GM12864 (cell line): Measurements from ENCODE around the gene CUL3.

Experiments
- DNase-seq: peaks from one replicate; pipeline ENCODE4 v3.0.0-alpha.2; 2011; ENCODE audit warnings: low read depth
- H3K4me3 ChIP-seq: 2 replicates; pipeline ENCODE4 v1.5.1; 2011; ENCODE audit warnings: mild to moderate bottlenecking, low read depth, low read length, control low read depth
- TF ChIP-seq, protein P1 (sequence below): IDR thresholded peaks from 2 replicates; pipeline ENCODE4 v1.5.1; 2011; ENCODE audit warnings: low read depth, mild to moderate bottlenecking, moderate library complexity, low read length, control low read depth, inconsistent platforms; ENCODE audit errors: missing control alignments

The CUL3 gene

DNA sequence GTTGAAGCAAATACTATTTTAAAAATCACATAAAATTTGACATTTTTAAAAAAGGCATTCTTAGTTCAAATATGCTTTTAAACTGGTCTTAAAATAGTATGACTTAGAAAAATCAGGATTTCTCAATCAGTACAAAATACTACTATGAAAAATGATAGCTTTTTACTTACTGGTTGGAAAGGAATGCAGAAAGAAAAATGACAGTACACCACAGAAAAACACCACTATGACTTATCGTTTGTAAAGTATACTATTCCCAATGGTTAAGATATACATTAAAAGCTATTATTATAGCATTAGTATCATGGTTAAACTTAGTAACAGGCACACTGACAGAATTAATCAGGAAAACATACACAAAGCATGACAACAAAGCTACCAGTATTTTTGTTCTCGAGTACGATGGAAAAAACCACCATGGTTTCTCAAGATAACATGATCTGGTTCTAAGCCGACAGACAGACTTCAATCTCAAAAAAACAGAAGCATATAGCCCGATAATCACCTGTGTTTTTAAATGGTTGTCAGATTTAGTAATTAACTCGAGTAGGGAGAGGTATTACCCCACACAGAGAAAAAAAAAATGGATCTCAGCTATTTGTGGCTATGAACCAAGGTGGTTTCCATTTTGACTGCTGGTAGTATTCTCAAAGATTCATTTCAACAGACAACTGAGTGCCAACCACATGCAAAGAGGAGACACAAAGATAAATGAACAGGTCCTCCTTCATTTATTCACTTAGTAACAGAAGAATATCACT is 39.1 kb downstream of the CUL3 start:
- no peak for DNase-seq
- TF ChIP-seq, protein P1, sequence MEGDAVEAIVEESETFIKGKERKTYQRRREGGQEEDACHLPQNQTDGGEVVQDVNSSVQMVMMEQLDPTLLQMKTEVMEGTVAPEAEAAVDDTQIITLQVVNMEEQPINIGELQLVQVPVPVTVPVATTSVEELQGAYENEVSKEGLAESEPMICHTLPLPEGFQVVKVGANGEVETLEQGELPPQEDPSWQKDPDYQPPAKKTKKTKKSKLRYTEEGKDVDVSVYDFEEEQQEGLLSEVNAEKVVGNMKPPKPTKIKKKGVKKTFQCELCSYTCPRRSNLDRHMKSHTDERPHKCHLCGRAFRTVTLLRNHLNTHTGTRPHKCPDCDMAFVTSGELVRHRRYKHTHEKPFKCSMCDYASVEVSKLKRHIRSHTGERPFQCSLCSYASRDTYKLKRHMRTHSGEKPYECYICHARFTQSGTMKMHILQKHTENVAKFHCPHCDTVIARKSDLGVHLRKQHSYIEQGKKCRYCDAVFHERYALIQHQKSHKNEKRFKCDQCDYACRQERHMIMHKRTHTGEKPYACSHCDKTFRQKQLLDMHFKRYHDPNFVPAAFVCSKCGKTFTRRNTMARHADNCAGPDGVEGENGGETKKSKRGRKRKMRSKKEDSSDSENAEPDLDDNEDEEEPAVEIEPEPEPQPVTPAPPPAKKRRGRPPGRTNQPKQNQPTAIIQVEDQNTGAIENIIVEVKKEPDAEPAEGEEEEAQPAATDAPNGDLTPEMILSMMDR = no peak
- no peak overlapping the region for H3K4me3 ChIP-seq

DNA sequence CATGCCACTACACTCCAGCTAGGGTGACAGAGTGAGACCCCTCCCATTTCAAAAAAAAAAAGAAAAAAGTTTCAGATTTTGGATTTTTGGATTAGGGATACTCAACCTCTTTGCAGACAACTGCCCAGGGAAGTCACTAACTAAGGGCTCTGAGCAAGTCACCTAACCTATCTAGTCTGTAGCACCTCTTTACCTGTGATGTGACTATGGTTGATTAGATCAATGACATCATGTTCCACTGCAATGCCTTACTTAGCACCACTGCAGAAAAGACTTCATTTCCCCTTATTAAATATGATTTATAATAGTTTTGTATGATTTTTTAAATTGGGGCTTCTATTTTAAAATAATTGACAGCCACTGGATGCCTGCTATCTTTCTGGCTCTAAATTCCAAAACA is 41.2 kb downstream of the CUL3 start:
- no peak for DNase-seq
- TF ChIP-seq, protein P1 = no peak
- H3K4me3 ChIP-seq = no peak overlapping the region

DNA sequence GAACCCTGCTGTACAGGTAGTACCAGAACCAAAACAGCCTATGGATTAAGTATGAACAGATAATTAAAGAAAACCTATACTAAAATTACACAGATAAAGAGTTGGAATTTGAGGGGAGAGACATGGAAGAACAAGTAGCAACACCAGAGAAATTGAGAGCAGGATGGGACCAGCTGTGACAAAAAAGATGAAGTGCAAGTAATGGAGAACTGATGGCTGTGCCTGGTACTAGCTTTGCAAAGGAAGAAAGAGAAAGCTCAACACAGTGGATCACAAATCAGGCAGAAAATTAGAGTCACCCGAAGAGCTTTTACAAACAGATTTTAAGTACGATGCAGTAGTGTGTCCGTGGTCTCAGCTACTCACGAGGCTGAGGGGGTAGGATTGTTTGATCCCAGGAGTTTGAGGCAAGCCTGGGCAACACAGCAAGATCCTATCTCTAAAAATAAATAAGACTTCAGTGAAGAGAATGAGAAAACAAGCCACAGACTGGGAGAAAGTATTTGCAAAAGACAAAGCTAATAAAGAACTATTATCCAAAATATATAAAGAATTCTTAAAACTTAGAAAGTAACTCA is 46.5 kb downstream of the CUL3 start:
- TF ChIP-seq, protein P1 = no peak
- no peak for DNase-seq
- H3K4me3 ChIP-seq = no peak overlapping the region

DNA sequence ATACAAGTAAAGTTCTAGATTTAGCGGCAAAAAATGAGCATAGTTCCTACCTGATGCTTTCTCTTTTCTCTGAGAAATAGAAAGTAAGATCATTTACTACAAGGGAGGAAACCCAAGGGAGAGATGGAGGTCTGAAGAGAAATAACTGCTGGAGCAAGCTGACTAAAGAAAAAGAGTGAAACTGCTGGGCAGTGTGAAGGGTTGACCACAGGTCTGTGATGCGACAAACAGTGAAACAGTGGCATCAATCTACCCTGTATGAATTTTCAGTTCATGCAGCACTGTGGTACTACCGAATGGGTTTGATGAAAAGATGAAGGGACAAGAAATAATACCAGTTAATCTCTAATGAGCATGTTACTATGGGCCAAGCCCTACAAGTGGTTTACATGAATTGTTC is 52.2 kb downstream of the CUL3 start:
- TF ChIP-seq, protein P1 = no peak
- no peak overlapping the region for H3K4me3 ChIP-seq
- DNase-seq = no peak

DNA sequence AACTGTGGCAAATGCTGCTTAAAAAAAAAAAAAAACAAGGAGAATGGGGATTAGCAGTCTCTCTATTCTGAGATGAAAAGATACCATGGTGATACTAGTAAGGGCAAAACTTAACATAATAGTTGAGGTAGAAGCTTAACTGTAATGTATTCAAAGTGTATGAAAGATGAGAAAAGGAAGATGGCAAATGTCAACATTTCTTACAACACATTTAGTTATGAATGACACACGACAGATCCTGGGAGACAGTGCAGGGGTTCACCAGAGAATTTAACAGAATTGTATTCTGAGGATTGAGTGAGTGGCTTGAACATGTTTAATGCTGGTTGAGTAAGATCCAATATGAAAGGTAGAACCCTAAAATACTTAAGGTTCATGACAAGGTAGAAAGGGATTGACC is 52.7 kb downstream of the CUL3 start:
- TF ChIP-seq, protein P1 = no peak
- no peak for DNase-seq
- H3K4me3 ChIP-seq = no peak overlapping the region

DNA sequence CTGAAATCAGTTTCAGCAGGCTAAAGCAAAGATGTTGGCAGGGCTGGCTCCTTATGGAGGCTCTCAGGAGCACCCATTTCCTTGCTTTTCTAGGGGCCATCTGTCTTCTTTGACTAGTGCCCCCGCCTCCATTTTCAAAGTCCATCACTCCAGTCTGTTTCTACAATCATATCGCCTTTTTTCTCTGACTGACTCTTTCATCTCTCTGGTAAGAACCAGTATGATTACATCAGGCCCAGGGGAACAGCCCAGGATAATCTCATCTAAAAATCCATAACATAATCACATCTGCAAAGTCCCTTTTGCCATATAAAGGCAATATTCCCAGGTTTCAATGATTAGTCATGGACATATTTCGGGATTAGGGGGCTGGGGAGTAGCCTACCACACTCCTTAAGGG is 57.0 kb downstream of the CUL3 start:
- H3K4me3 ChIP-seq = no peak overlapping the region
- TF ChIP-seq, protein P1 = no peak
- DNase-seq = no peak

DNA sequence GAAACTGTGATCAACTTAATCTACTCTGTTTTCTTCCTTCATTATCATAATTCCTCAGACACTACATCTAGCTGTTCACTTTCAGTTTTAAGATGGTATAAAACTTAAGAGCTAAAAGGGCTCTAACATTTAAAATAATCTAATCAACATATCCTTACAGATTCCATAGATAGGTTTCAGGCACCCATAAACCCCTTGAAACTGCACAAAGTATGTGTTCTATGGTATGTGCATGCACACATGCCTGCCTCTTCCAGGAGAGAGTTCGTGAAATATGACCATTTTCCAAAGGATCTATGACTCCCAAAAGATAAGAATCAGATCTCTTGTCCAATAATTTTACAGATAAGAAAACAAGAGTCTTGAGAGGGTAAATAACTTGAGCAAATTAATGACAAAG is 59.4 kb downstream of the CUL3 start:
- H3K4me3 ChIP-seq = no peak overlapping the region
- no peak for DNase-seq
- TF ChIP-seq, protein P1 = no peak
